ENCODE results near the gene PKIB.

Gene PKIB

DNA sequence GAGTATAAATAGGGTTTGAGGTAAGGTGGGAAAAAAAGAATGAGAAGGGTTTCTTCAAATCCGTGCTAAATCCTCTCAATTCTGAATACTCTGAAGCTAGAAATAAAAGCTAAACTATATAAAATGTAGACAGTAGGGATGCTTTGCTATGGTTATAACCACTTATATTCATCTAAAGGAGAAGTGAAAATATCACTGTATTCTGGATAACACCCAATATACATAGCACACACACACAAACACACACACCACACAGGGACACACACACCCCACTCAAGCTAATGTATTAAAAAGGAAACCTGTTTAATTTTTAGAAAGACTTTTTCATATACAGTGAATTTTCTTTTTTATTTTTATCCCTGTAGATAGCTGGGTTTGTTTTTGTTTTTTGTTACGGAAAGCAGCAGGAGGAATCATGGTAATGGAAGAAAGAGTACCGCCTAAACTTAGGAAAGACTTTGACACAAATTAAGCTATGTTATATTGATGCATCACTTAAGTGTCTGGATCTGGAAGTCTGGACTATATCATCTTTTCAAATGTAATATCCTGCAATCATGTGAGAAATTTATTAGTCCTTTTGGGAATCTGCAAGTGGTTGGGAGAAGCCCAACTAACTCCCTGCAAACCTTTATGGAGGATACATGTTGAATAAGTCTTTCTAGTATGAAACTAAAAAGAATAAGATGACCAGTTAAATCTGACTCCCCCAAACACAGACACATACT, 100.9 kb downstream of the PKIB start:
- DNase-seq (ENCODE audit: low read depth), result no peak
- no peak for TF ChIP-seq CTCF (IDR thresholded peaks at IDR 0.05; ENCODE audit: control insufficient read depth, extremely low read depth, insufficient read depth)
- no peak overlapping the region for H3K4me3 ChIP-seq (ENCODE audit: low read depth, low read length)

DNA sequence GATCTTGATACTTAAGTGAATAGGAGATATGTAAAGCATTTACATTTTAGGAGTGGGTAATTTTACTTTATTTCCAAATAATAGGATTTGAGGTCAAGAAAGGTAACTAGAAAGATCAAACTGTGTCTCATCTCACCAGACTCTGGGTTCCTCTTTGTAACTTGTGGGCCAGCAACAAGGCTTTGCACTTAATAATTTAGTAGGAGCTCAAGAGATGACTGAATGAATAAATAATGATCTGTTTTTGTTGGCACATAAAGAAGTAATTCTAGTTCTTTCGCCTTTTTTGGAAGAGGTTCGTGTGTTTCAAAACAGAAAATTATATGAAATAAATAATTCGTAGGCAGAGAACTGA, 101.9 kb downstream of the PKIB start:
- peak overlapping the region; percentile 17 for H3K4me3 ChIP-seq (ENCODE audit: low read depth, low read length)
- DNase-seq (ENCODE audit: low read depth), result no peak
- no peak for TF ChIP-seq CTCF (IDR thresholded peaks at IDR 0.05; ENCODE audit: control insufficient read depth, extremely low read depth, insufficient read depth)

DNA sequence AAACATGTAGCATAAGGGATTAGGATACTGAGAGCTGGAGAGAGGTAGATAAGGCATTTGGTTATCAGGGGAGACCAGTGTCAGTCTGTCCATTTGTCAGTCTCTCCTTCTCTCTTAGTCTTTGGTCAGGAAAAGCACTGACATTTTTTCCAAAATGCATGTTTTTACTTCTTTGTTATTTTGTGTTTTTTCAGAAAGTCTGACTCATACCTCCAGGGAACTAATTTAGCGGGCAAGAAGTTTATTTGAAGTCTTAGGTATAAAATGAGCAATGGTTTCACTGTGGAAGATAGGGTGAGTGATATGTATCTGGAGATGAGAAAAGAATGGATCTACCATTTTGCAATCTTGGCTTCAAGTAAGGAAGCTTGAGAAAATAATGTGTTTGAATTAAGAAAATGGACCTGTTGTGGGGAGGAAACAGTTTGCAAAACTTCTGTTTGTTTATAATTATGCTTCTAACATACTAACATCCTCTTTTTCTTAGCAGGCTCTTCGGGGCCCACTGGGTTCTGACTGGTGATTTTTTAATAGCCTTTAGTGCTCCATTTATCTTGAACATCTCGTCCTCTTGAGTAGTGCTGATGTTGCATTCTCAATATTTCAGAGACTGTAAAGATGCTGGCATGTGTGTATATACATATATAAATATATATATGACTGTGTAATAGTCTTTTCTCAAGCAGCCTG, 102.4 kb downstream of the PKIB start:
- no peak for TF ChIP-seq CTCF (IDR thresholded peaks at IDR 0.05; ENCODE audit: control insufficient read depth, extremely low read depth, insufficient read depth)
- peak overlapping the region; percentile 17 for H3K4me3 ChIP-seq (ENCODE audit: low read depth, low read length)
- no peak for DNase-seq (ENCODE audit: low read depth)

GRCh38 chr6:122713138-122713537, 102.9 kb downstream of the PKIB start:
- no peak for DNase-seq (ENCODE audit: low read depth)
- no peak overlapping the region for H3K4me3 ChIP-seq (ENCODE audit: low read depth, low read length)
- no peak for TF ChIP-seq CTCF (IDR thresholded peaks at IDR 0.05; ENCODE audit: control insufficient read depth, extremely low read depth, insufficient read depth)

- DNase-seq (ENCODE audit: low read depth), result no peak
- TF ChIP-seq CTCF (IDR thresholded peaks at IDR 0.05; ENCODE audit: control insufficient read depth, extremely low read depth, insufficient read depth), result no peak
- no peak overlapping the region for H3K4me3 ChIP-seq (ENCODE audit: low read depth, low read length)
These were observed 103.9 kb downstream of the PKIB start for GRCh38 chr6:122714059-122714458.

- TF ChIP-seq CTCF (IDR thresholded peaks at IDR 0.05; ENCODE audit: control insufficient read depth, extremely low read depth, insufficient read depth), result no peak
- DNase-seq (ENCODE audit: low read depth), result no peak
- no peak overlapping the region for H3K4me3 ChIP-seq (ENCODE audit: low read depth, low read length)
These were observed 105.5 kb downstream of the PKIB start for GRCh38 chr6:122715725-122716124.

Data from LNCaP clone FGC (cell line).